IPS DF 4.7 (cell line): ENCODE measurements around the gene TGFA.

Experiments
- DNase-seq: peaks from one replicate; pipeline ENCODE4 v3.0.0-alpha.2; 2013; ENCODE audit warnings: low spot score; ENCODE audit errors: extremely low read depth

Gene TGFA

GRCh38 chr2:70420143-70420542 is 133.5 kb downstream of the TGFA start:
- no peak for DNase-seq

- DNase-seq: no peak
Observed at GRCh38 chr2:70418514-70418913, 135.1 kb downstream of the TGFA start.

GRCh38 chr2:70417011-70417410 is 136.6 kb downstream of the TGFA start:
- no peak for DNase-seq

GRCh38 chr2:70412294-70413070 is 141.1 kb downstream of the TGFA start:
- DNase-seq: no peak

GRCh38 chr2:70411483-70412125 is 142.0 kb downstream of the TGFA start:
- no peak for DNase-seq

GRCh38 chr2:70403267-70404053 is 150.2 kb downstream of the TGFA start:
- DNase-seq: no peak

- DNase-seq: no peak
Observed at GRCh38 chr2:70400539-70400938, 153.1 kb downstream of the TGFA start.

- DNase-seq: no peak
Observed at GRCh38 chr2:70399046-70399445, 154.6 kb downstream of the TGFA start.
